Heart right ventricle (tissue), 16 donors: Measurements from ENCODE around the gene PHACTR3. TPM values are rescaled to one million over a fixed set of nuclear protein-coding genes. Genes with fewer than 3 reads are reported as not detected.

Experiments used
- ATAC-seq, 8 donors: fragments of 200-7000 bp; cut with Tn5 transposase; one replicate each; pipeline ENCODE4 v1.9.1; 2020; ENCODE audit warnings: mild to moderate bottlenecking in 8 of 8, moderate library complexity in 8 of 8, moderate number of reproducible peaks in 1 of 8
- DNase-seq, 2 donors: peaks; one replicate each; pipeline ENCODE4 v3.0.0-alpha.2; 2020
- H3K27ac ChIP-seq, 10 donors: fragments of 200-600 bp; sonication (generic) in 2 of 10; one replicate each; pipeline versions ENCODE4 v1.5.0 to v1.8.0; 2020 to 2022; ENCODE audit warnings: mild to moderate bottlenecking in 3 of 10
- H3K27me3 ChIP-seq, 7 donors: fragments of 200-600 bp; one replicate each; pipeline ENCODE4 v1.8.0; 2021 to 2022; ENCODE audit warnings: mild to moderate bottlenecking in 2 of 7
- H3K36me3 ChIP-seq, 9 donors: fragments of 200-600 bp; sonication (generic) in 1 of 9; one replicate each; pipeline versions ENCODE4 v1.5.0 to v1.8.0; 2020 to 2022; ENCODE audit warnings: mild to moderate bottlenecking in 2 of 9
- H3K4me1 ChIP-seq, 9 donors: fragments of 200-600 bp; sonication (generic) in 1 of 9; one replicate each; pipeline versions ENCODE4 v1.5.0 to v1.8.0; 2020 to 2022; ENCODE audit warnings: mild to moderate bottlenecking in 4 of 9
- H3K4me3 ChIP-seq, 10 donors: fragments of 200-600 bp; sonication (generic) in 2 of 10; one replicate each; pipeline versions ENCODE4 v1.5.0 to v1.8.0; 2020 to 2022; ENCODE audit warnings: mild to moderate bottlenecking in 7 of 10, moderate library complexity in 2 of 10
- H3K9me3 ChIP-seq, 11 donors: fragments of 200-600 bp in 10 of 11; sonication (generic) in 2 of 11; one replicate each; pipeline versions ENCODE4 v1.5.0 to v1.8.0; 2013 to 2022; ENCODE audit warnings: mild to moderate bottlenecking in 2 of 11, control low read depth in 1 of 11, moderate library complexity in 1 of 11
- CTCF ChIP-seq, 9 donors: fragments of 200-600 bp; sonication (generic) in 2 of 9; IDR thresholded peaks; one replicate each; pipeline versions ENCODE4 v1.5.0 to v1.8.0; 2021 to 2022; ENCODE audit warnings: antibody characterized with exemption in 9 of 9, mild to moderate bottlenecking in 5 of 9, moderate library complexity in 1 of 9
- WGBS, 2 donors: extraction: QIAGEN DNeasy Blood & Tissue Kit; methylation state at CpG; one replicate each; pipeline ENCODE4 v1.1.7; 2013; ENCODE audit warnings: inconsistent platforms in 1 of 2; 5-methylcytosine and 5-hydroxymethylcytosine counted together
- intact Hi-C, 10 donors: fragments of 100-400 bp; cut with DNase I; formaldehyde crosslinking; loops; one replicate each; pipeline versions ENCODE4 v1.11.1 to v1.14.2; 2022
- polyA plus RNA-seq, 2 donors: library from polyadenylated mRNA; stranded (reverse); fragments of 200-250 nt; gene quantifications; one replicate each; pipeline ENCODE4 v1.2.3, GENCODE V29; 2013
- total RNA-seq, 10 donors: library from RNA; stranded (reverse); fragmentation: NEBNext Ultra II Directional in 3 of 10; extraction: Animal tissue kit (Norgen Biotek cat#: 25700) in 3 of 10; gene quantifications; one replicate each; pipeline versions ENCODE4 v1.2.1 to v1.2.4, GENCODE V29; 2021 to 2023
- donor health status: Arrhythmogenic right ventricular cardiomyopathy.
- donor health status: ischemic (EF 13 %, LVEDD 7.1; RV severe dilation, severe dysfunction).
- donor health status: healthy with polysubstance abuse.
- donor health status: DM: no; HTN: yes; CAD: no.
- donor health status: DM: no; HTN: no; CAD: no.
- donor health status: ischemic (EF 25% LVEDD 6.9; RV normal size, moderate dysfunction).
- donor health status: ischemic (EF 25% LVEDD 5.7; RV mildly dilated, moderate dysfunction).
- donor health status: healthy.
- donor health status: DM: yes; HTN: yes; CAD: no.
- donor health status: Ischemic cardiomyopathy.
- donor health status: ischemic (EF 35%, LVEDD 5.7; RV mildly dilated, moderate dysfunction).
- donor health status: nonischemic (EF 11% LVEDD 7.7; RV severe dilation, severe dysfunction).
- donor health status: DM: yes; HTN: yes; CAD: no.
- donor health status: PGD.
- donor health status: ischemic (EF 29% LVEDD 5.4; RV normal size, mild dysfunction).
- donor health status: nonischemic (EF 23%, LVEDD 6.1; RV moderate dilation, normal function).

Gene PHACTR3
- total and polyA plus RNA-seq, 12 donors: 0.51 to 24.1 (median 3.7) TPM

- 13% methylated on average over 28 of the region's 28 CpGs for WGBS, 2 donors
- ATAC-seq (peak; percentile 54 to 75 (median 69)), DNase-seq (peak; percentile 54 to 66)
- Histone ChIP-seq H3K9me3 (no peaks in the 10 kb centered on the region), H3K4me1 (peaks cover 0 to 11% (median 5%) of the 10 kb centered on the region in 9 donors), H3K27me3 (peaks cover 0 to 59% (median 28%) of the 10 kb centered on the region in 7 donors), H3K36me3 (no peaks in the 10 kb centered on the region), H3K4me3 (peak overlapping the region in 9 of 10 donors; percentile 22 to 59 (median 47)), H3K27ac (peak overlapping the region in 5 of 10 donors; percentile 19 to 65 (median 45))
- intact Hi-C loops: loop anchor here in 8 of 10 donors (1.0 to 10.0 kb wide), 6 partner anchors 176 to 283 kb away; no protein-coding TSS in a partner anchor
- peak; percentile 93 to 97 (median 95) for TF ChIP-seq CTCF (IDR thresholded peaks at IDR 0.05)
Observed at GRCh38 chr20:59571551-59572314, 32.6 kb upstream of the PHACTR3 start.

- no peak overlapping the region for H3K4me3 ChIP-seq
- DNase-seq (no peak), ATAC-seq (no peak)
- WGBS, 2 donors: 95 to 98% methylated on average over 4 of the region's 4 CpGs
- H3K36me3 ChIP-seq: no peaks in the 10 kb centered on the region
- H3K27me3 ChIP-seq: peaks cover 0 to 65% (median 31%) of the 10 kb centered on the region in 7 donors
- H3K27ac ChIP-seq: no peak overlapping the region
- H3K9me3 ChIP-seq: no peaks in the 10 kb centered on the region
- no peak for TF ChIP-seq CTCF (IDR thresholded peaks at IDR 0.05)
- H3K4me1 ChIP-seq: peaks cover 0 to 15% (median 6%) of the 10 kb centered on the region in 9 donors
- intact Hi-C loops: loop anchor here in 7 of 10 donors (2.0 to 10.0 kb wide), 5 partner anchors 175 to 282 kb away; no protein-coding TSS in a partner anchor
Observed at GRCh38 chr20:59572515-59572914, 31.8 kb upstream of the PHACTR3 start.

- H3K27me3 ChIP-seq: peaks cover 0 to 71% (median 43%) of the 10 kb centered on the region in 7 donors
- no peaks in the 10 kb centered on the region for H3K9me3 ChIP-seq
- ATAC-seq (no peak), DNase-seq (no peak)
- intact Hi-C loops: loop anchor here in 7 of 10 donors (2.0 to 10.0 kb wide), 5 partner anchors 173 to 281 kb away; no protein-coding TSS in a partner anchor
- TF ChIP-seq CTCF (IDR thresholded peaks at IDR 0.05): no peak
- no peak overlapping the region for H3K27ac ChIP-seq
- no peaks in the 10 kb centered on the region for H3K36me3 ChIP-seq
- H3K4me3 ChIP-seq: no peak overlapping the region
- peaks cover 0 to 17% (median 6%) of the 10 kb centered on the region in 9 donors for H3K4me1 ChIP-seq
- 85 to 90% methylated on average over 8 of the region's 8 CpGs for WGBS, 2 donors
Observed at GRCh38 chr20:59573837-59574236, 30.5 kb upstream of the PHACTR3 start.

GRCh38 chr20:59574308-59574707 is 30.0 kb upstream of the PHACTR3 start:
- WGBS, 2 donors: 63 to 65% methylated on average over 3 of the region's 3 CpGs
- intact Hi-C loops: loop anchor here in 6 of 10 donors (5.0 to 10.0 kb wide), 4 partner anchors 173 to 280 kb away; no protein-coding TSS in a partner anchor

More at GRCh38 chr20:59574308-59574707, 30.0 kb upstream of the PHACTR3 start:
- Histone ChIP-seq H3K4me1 (peaks cover 0 to 17% (median 6%) of the 10 kb centered on the region in 9 donors), H3K27me3 (peaks cover 0 to 72% (median 47%) of the 10 kb centered on the region in 7 donors), H3K36me3 (no peaks in the 10 kb centered on the region), H3K4me3 (no peak overlapping the region), H3K27ac (no peak overlapping the region), H3K9me3 (no peaks in the 10 kb centered on the region)
- DNase-seq: no peak
- ATAC-seq: no peak
- TF ChIP-seq CTCF (IDR thresholded peaks at IDR 0.05): no peak
